Ectodermal cell (in vitro differentiated cells): Measurements from ENCODE around the gene SCGB1A1.

Experiments used
- H3K27ac ChIP-seq: 2 replicates; pipeline ENCODE4 v1.7.0; 2013; ENCODE audit warnings: mild to moderate bottlenecking, low read depth, low read length; ENCODE audit not compliant: insufficient read depth, poor library complexity, severe bottlenecking
- H3K27me3 ChIP-seq: 2 replicates; pipeline ENCODE4 v1.7.0; 2013; ENCODE audit warnings: mild to moderate bottlenecking, low read length; ENCODE audit not compliant: insufficient read depth, control insufficient read depth, poor library complexity, severe bottlenecking
- H3K36me3 ChIP-seq: one replicate; pipeline ENCODE4 v1.7.0; 2013; ENCODE audit warnings: low read length; ENCODE audit not compliant: control insufficient read depth, insufficient read depth
- H3K4me1 ChIP-seq: one replicate; pipeline ENCODE4 v1.7.0; 2013; ENCODE audit warnings: low read length; ENCODE audit not compliant: control insufficient read depth, insufficient read depth
- H3K4me3 ChIP-seq: 2 replicates; pipeline ENCODE4 v1.7.0; 2013; ENCODE audit warnings: low read depth, low read length, control low read depth; ENCODE audit not compliant: insufficient read depth
- H3K9me3 ChIP-seq: 2 replicates; pipeline ENCODE4 v1.7.0; 2013; ENCODE audit warnings: mild to moderate bottlenecking, low read length, moderate library complexity; ENCODE audit not compliant: control insufficient read depth
- WGBS, 2 experiments: methylation state at CpG; one replicate each; pipeline ENCODE4 v1.1.7; 2013; ENCODE audit warnings: missing lambda C conversion rate in 2 of 2; 5-methylcytosine and 5-hydroxymethylcytosine counted together

SCGB1A1 gene

DNA sequence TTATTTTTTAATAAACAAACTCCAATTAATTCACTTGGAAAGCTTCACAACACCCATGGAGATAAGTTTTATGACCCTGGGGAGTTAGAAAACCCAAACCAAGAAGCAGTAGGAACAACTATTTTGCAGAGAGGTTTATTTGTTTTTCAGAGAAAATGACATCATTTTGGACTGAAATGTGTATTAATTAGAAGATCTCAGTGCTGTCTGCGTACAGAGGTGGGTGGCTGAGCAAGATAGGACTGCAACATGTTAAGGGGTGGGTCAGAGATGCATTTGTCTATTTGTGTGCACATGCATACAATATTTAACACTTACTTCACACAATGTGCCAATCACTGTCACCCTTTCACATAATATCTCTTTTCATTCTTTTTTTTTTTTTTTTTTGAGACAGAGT lies 1.1 kb downstream of the SCGB1A1 start:
- Histone ChIP-seq H3K4me3 (no peak overlapping the region), H3K27me3 (no peaks in the 10 kb centered on the region), H3K4me1 (peaks cover 10% of the 10 kb centered on the region), H3K9me3 (no peaks in the 10 kb centered on the region), H3K27ac (no peak overlapping the region), H3K36me3 (no peaks in the 10 kb centered on the region)
- WGBS, 2 experiments, result 90 to 100% methylated on average over 1 of the region's 1 CpG

DNA sequence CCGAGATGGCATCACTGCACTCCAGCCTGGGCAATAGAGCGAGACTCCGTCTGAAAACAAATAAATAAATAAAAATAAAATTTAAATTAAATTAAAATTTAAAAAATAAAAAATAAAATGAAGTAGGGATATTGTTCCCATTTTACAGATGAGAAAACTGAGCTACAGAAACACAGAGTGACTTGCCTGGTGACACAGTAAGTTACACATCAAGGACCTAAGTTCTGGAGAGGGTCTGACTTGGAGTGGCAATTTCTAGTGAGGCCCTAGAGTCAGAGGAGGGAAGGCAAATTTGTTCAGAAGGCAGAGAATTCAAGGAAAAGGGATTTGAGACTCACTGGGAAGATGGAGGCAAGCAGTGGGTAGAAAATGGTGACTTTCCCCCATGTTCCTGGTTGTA lies 2.0 kb downstream of the SCGB1A1 start:
- Histone ChIP-seq H3K4me3 (no peak overlapping the region), H3K4me1 (peaks cover 10% of the 10 kb centered on the region)
- WGBS, 2 experiments, result 100% methylated on average over 1 of the region's 3 CpGs

DNA sequence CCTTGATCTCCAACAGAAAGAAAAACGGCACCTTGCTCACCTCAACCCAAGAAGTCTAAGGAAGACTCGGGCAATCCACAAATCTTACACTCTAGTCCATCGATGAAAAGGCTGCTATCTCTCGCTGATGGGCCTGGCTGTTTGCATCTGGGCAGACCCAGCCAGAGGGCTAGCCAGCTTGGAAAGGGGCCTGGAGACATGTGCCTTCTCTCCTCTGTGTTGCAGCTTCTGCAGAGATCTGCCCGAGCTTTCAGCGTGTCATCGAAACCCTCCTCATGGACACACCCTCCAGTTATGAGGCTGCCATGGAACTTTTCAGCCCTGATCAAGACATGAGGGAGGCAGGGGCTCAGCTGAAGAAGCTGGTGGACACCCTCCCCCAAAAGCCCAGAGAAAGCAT lies 3.2 kb downstream of the SCGB1A1 start:
- no peaks in the 10 kb centered on the region for H3K9me3 ChIP-seq
- no peak overlapping the region for H3K27ac ChIP-seq
- WGBS, 2 experiments, result 93% methylated on average over 7 of the region's 7 CpGs
- H3K4me1 ChIP-seq, result peaks cover 16% of the 10 kb centered on the region
- H3K4me3 ChIP-seq, result no peak overlapping the region
- H3K27me3 ChIP-seq, result no peaks in the 10 kb centered on the region
- H3K36me3 ChIP-seq, result no peaks in the 10 kb centered on the region

More for the DNA sequence above, 2.0 kb downstream of the SCGB1A1 start:
- Histone ChIP-seq H3K9me3 (no peaks in the 10 kb centered on the region), H3K27me3 (no peaks in the 10 kb centered on the region), H3K27ac (no peak overlapping the region), H3K36me3 (no peaks in the 10 kb centered on the region)

DNA sequence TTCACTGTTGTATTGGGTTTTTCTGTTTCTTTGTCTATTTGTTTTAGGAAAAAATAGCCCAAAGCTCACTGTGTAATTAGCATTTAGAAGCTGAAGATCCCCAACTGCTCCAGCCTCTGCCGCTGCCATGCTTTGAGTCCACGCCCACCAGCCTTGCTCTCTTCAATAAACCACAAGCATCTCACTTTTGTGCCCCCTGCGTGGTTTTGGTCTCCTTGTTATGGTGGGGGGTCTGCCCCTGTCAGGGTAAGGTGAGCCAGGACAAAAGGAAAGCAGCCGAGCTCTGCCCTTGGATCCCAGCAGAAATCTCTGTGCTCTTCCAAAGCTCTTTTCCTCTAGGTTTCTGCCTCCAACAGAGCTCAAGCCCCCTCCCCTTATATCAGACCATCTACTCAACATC lies 4.2 kb downstream of the SCGB1A1 start:
- Histone ChIP-seq H3K9me3 (no peaks in the 10 kb centered on the region), H3K4me1 (peaks cover 16% of the 10 kb centered on the region), H3K36me3 (no peaks in the 10 kb centered on the region), H3K4me3 (no peak overlapping the region), H3K27ac (no peak overlapping the region), H3K27me3 (no peaks in the 10 kb centered on the region)
- WGBS, 2 experiments, result 55 to 66% methylated on average over 4 of the region's 4 CpGs

DNA sequence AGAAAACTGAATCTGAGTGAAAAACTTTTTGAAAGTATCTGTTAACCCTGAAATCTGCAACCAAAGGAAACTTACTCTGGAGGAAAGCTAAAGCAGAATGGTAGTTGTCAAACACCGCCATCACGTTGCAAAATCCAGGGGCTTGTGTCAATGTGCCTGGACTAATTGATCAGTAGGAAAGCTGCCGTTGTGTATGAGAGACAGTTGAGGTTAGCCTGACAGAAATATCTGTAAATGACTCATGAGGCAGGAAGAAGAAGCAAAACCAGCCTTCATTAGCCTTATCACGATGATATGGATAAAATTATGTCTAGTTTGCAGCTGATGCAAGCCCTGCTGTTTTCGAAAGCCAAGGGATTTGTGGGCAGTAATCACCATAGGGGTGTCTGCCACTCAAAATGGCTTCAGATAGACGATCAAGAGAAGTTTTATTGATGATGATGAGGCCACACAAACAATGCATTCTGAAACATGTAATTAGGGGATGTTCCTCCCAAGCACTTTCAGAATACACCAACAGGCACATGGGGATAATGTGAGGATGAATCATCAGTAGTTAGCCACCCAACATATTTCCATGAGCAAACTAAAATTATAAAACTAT lies 8.9 kb downstream of the SCGB1A1 start:
- Histone ChIP-seq H3K36me3 (no peaks in the 10 kb centered on the region), H3K4me3 (no peak overlapping the region), H3K27ac (no peak overlapping the region), H3K4me1 (peaks cover 11% of the 10 kb centered on the region), H3K27me3 (no peaks in the 10 kb centered on the region), H3K9me3 (no peaks in the 10 kb centered on the region)
- 94 to 96% methylated on average over 6 of the region's 6 CpGs for WGBS, 2 experiments

DNA sequence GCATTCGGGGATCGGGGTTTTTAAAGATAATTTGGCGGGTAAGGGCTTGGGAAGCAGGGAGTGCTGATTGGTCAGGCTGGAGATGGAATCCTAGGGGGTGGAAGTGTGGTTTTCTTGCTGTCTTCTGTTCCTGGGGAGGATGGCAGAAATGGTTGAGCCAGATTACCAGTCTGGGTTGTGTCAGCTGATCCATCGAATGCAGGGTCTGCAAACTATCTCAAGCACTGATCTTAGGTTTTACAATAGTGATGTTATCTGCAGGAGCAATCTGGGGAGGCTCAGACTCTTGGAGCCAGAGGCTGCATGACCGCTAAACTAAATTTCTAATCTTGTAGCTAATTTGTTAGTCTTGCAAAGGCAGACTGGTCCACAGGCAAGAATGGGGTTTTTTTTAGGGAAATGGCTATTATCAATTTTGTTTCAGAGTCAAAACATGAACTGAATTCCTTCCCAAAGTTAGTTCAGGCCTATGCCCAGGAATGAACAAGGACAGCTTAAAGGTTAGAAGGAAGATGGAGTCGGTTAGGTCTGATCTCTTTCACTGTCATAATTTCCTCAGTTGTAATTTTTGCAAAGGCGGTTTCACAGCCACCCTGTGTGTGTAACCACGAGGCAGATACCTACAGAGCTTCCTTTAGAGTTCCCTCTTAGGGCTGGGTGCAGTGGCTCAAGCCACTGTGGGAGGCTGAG lies 10.2 kb downstream of the SCGB1A1 start:
- H3K27me3 ChIP-seq, result no peaks in the 10 kb centered on the region
- peaks cover 13% of the 10 kb centered on the region for H3K4me1 ChIP-seq
- no peaks in the 10 kb centered on the region for H3K36me3 ChIP-seq
- H3K9me3 ChIP-seq, result no peaks in the 10 kb centered on the region
- no peak overlapping the region for H3K27ac ChIP-seq
- no peak overlapping the region for H3K4me3 ChIP-seq
- 87 to 93% methylated on average over 8 of the region's 8 CpGs for WGBS, 2 experiments

DNA sequence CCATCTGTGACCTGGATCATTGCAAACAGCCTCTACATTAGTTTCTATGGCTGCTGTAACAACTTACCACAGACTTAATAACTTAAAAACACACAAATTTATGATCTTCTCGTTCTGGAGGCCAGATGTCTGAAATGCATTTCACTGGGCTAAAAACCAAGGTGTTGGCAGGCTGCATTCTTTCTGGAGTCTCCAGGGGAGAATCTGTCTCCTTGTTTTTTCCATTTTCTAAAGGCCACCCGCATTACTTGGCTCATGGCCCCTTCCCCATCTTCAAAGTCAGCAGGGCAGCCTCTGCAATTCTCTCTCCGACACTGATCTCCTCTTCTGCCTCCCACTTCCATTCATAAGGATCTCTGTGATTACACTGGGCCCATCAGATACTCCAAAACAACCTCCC lies 11.6 kb downstream of the SCGB1A1 start:
- WGBS, 2 experiments, result 94 to 95% methylated on average over 3 of the region's 3 CpGs
- Histone ChIP-seq H3K4me3 (no peak overlapping the region), H3K4me1 (peaks cover 13% of the 10 kb centered on the region), H3K9me3 (no peaks in the 10 kb centered on the region), H3K36me3 (no peaks in the 10 kb centered on the region), H3K27me3 (no peaks in the 10 kb centered on the region), H3K27ac (no peak overlapping the region)

DNA sequence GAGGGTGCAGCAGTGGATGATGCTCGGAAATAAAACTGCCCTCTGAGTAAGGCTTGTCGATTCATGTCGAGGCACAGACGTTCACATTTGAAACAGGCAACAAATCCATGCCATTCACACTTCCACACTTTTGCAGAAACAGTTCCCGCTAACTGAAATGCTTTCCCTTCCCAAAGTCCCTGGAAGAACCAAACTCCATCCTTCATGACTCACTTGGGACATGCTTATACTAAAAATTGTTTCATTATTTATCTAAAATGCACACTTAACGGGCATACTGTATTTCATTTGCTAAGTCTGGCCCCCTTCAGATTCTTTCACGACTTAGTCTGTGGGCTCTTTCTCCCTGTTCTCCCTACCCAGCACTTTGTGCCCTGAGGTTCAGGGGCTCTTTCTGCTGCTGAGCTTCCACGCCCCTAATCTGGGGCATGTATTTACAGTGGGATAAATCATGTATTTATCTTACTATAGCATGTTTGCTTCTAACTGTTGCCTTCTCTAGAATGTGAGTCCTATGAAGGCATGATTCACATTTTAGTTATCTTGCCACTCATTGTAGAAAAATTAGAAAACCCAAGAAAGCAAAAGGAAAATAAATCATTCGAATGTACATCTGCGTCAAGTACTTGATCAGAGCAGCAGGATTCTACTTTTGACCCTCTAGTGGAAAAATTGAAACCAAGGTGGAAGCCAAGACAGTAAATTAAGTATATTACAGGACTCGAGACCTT lies 12.5 kb downstream of the SCGB1A1 start:
- WGBS, 2 experiments, result 93 to 94% methylated on average over 10 to 11 of the region's 11 CpGs
- Histone ChIP-seq H3K27ac (no peak overlapping the region), H3K27me3 (no peaks in the 10 kb centered on the region), H3K9me3 (no peaks in the 10 kb centered on the region), H3K36me3 (no peaks in the 10 kb centered on the region), H3K4me3 (no peak overlapping the region), H3K4me1 (peaks cover 10% of the 10 kb centered on the region)

DNA sequence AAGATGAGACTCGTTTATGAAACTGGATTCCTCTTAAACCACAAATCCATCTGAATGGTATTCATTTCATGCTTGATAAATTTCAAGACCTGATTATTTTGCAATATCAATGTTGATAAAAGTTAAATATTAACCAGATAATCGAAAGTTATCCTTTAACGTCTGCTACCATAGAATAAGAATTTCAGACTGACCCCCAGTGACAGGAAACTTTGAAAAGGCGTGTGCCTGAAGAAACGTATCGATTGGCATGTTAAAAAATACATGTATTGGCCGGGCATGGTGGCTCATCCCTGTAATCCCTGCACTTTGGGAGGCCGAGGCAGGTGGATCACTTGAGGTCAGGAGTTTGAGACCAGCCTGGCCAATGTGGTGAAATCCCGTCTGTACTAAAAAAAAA lies 13.9 kb downstream of the SCGB1A1 start:
- H3K27ac ChIP-seq, result no peak overlapping the region
- H3K36me3 ChIP-seq, result no peaks in the 10 kb centered on the region
- H3K4me3 ChIP-seq, result no peak overlapping the region
- no peaks in the 10 kb centered on the region for H3K9me3 ChIP-seq
- no peaks in the 10 kb centered on the region for H3K27me3 ChIP-seq
- peaks cover 6% of the 10 kb centered on the region for H3K4me1 ChIP-seq
- 89 to 94% methylated on average over 7 to 9 of the region's 9 CpGs for WGBS, 2 experiments

DNA sequence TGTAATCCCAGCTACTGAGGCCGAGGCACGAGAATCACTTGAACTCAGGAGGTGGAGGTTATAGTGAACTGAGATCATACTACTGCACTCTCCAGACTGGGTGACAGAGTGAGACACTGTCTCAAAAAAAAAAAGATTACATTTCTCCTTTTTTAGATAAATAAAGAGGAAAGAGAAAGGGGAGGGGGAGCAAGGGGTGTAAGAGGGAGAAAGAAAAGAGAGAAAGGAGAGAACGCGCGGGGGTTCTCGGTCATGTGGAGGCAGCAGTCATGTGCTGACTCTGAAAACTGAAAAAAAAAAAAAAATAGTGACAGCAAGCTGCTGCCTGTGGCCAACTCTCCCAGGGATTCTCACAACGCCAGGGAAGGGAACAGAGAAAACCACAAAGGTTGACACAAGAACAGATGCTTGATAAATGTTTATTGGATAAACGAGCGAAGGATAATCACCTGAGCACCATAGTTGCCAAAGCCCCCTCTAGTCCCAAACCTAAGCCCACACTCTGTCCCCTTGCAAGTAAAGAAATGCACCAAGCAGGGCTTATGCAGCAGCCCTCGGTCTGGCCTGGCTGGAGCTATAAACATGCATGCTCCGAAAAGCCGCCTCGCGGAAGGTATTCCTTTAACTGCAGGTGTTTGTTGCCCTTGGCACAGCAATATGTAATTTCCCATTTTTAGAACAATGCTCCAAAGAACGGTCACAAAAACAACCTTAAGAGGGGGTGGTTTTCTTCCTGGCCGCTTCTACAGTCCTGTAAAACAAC lies 14.5 kb downstream of the SCGB1A1 start:
- Histone ChIP-seq H3K4me3 (no peak overlapping the region), H3K4me1 (peaks cover 6% of the 10 kb centered on the region), H3K9me3 (no peaks in the 10 kb centered on the region), H3K27me3 (no peaks in the 10 kb centered on the region), H3K27ac (no peak overlapping the region), H3K36me3 (no peaks in the 10 kb centered on the region)
- WGBS, 2 experiments, result 77 to 85% methylated on average over 16 of the region's 16 CpGs
